Natural killer cell treated with Interleukin-12 subunit alpha and Interleukin-12 subunit beta and Interleukin-15 and Interleukin-18, amount 100 ng/mL, for 72 hours (primary cell): ENCODE measurements around the gene DUSP8. TPM values are rescaled to one million over a fixed set of nuclear protein-coding genes. Genes with fewer than 3 reads are reported as not detected.

ENCODE experiments used
- ATAC-seq, 2 donors: fragments of 150-1000 bp; cut with Tn5 transposase in 1 of 2; sonication (Bioruptor Pico), chemical (Tn5 transposase) in 1 of 2; 2 replicates each; pipeline ENCODE4 v1.10.0; 2021
- DNase-seq: peaks from one replicate; pipeline ENCODE4 v3.0.0; 2022; ENCODE audit warnings: low spot score
- H3K27ac Mint-ChIP-seq, 2 donors: 1 replicate in 1 of 2; 2 replicates in 1 of 2; pipeline ENCODE4 v1.8.0; 2022; ENCODE audit warnings: mixed read lengths in 2 of 2, mild to moderate bottlenecking in 1 of 2, moderate library complexity in 1 of 2
- H3K27me3 Mint-ChIP-seq, 2 donors: 1 replicate in 1 of 2; 2 replicates in 1 of 2; pipeline ENCODE4 v1.8.0; 2022; ENCODE audit warnings: mixed read lengths in 2 of 2
- H3K36me3 Mint-ChIP-seq: one replicate; pipeline ENCODE4 v1.8.0; 2022; ENCODE audit warnings: mixed read lengths
- H3K4me1 Mint-ChIP-seq, 2 donors: 1 replicate in 1 of 2; 2 replicates in 1 of 2; pipeline ENCODE4 v1.8.0; 2022; ENCODE audit warnings: low read depth in 2 of 2, mixed read lengths in 2 of 2, mild to moderate bottlenecking in 1 of 2
- H3K4me3 Mint-ChIP-seq: one replicate; pipeline ENCODE4 v1.8.0; 2022; ENCODE audit warnings: mixed read lengths
- H3K9me3 Mint-ChIP-seq: 2 replicates; pipeline ENCODE4 v1.8.0; 2022; ENCODE audit warnings: mixed read lengths
- total RNA-seq, 2 donors: library from RNA; stranded (reverse); gene quantifications; one replicate each; pipeline ENCODE4 v1.2.3, GENCODE V29; 2022

Gene DUSP8
- total RNA-seq, 2 donors from 2014 or later: 4.2 to 5.4 TPM

DNA sequence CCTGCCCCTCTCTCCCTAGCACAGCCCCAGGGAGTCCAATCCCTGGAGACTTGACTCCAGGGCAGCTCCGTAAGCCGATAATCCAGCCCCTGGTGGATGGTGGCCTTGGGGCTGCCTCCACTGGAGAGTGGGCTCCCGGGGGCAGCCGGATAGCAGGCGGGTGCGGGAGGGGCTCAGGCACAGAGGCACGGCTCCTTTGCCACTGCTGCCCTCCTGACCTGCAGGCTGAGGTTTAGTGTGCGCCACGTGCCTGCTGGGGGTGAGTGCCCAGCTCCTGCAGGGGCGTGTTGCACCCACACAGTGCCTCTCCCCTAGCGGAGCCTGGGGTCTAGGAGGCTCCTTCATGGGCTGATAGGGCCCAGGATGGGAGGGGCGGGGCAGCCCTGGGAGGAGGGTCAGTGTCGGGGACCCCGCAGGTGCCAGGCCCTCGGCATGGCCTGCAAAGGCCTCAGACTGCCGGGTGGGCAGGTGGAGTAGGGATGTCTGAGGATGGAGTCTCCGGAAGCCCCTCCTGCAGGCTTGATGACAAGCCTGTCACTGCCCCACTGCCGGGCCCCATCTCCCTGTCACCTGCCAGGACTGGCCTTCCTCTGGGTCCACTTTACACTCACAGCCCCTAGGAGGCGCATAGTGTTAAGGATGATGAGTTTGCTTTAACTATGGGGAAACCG, 5.6 kb downstream of the DUSP8 start:
- peaks cover 4 to 14% of the 10 kb centered on the region in 2 donors for H3K4me1 Mint-ChIP-seq
- no peak overlapping the region for H3K4me3 Mint-ChIP-seq
- H3K27ac Mint-ChIP-seq: no peak overlapping the region
- ATAC-seq (no peak), DNase-seq (peak; percentile 56)
- no peaks in the 10 kb centered on the region for H3K36me3 Mint-ChIP-seq
- no peaks in the 10 kb centered on the region for H3K27me3 Mint-ChIP-seq
- no peaks in the 10 kb centered on the region for H3K9me3 Mint-ChIP-seq

- Mint-ChIP-seq H3K4me1 (peaks cover 4 to 14% of the 10 kb centered on the region in 2 donors), H3K9me3 (no peaks in the 10 kb centered on the region), H3K27ac (no peak overlapping the region), H3K4me3 (no peak overlapping the region), H3K27me3 (no peaks in the 10 kb centered on the region), H3K36me3 (no peaks in the 10 kb centered on the region)
- peak; percentile 40 for DNase-seq
- no peak for ATAC-seq
Observed at GRCh38 chr11:1565904-1566247, 6.2 kb downstream of the DUSP8 start.

- Mint-ChIP-seq H3K4me3 (no peak overlapping the region), H3K27ac (no peak overlapping the region), H3K36me3 (no peaks in the 10 kb centered on the region), H3K4me1 (peaks cover 4 to 14% of the 10 kb centered on the region in 2 donors), H3K9me3 (no peaks in the 10 kb centered on the region), H3K27me3 (no peaks in the 10 kb centered on the region)
- ATAC-seq (no peak), DNase-seq (peak; percentile 54)
Observed at GRCh38 chr11:1565173-1565903, 6.7 kb downstream of the DUSP8 start.

- Mint-ChIP-seq H3K27me3 (no peaks in the 10 kb centered on the region), H3K4me3 (no peak overlapping the region), H3K4me1 (peaks cover 4 to 14% of the 10 kb centered on the region in 2 donors), H3K9me3 (no peaks in the 10 kb centered on the region), H3K36me3 (no peaks in the 10 kb centered on the region), H3K27ac (no peak overlapping the region)
- no peak for DNase-seq
- ATAC-seq: no peak
Observed at GRCh38 chr11:1564535-1565172, 7.4 kb downstream of the DUSP8 start.

DNA sequence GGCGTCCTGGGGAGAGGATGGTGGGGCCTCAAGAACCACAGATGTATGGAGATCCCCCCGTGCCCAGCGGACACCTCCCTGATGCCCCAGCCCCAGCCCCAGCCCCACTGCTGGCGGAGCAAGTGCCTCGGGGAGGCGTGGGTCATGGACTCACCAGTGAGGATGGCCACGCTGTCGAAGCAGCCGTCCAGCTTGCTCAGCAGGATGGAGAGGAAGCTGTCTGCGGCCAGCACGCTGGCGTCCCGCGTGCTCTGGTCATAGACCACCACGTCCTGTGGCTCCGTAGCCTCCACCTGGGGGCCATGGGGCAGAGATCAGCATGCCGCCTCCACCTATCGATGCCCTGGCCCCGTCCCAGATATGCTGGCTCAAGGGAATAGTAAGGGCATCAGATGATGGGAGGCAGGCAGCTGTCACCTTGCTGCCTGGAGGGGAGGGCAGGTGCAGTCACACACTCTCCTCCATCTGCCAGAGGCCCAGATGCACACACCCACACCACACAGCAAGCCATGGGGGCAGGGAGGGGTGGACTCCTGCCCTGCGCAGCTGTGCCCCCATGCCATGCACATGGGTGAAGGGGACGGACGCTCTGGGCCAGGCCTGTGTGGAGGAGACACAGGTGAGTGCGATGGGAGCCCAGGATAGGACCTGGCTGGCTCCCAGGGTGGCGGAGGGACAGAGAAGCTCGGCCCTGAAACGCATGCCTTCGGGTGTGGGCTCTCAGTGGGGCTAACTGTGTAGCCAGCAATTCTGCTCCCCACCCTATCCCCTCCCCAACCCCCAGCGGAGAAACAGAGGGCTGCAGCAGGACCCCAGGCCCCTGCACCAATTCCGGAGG, 8.2 kb downstream of the DUSP8 start:
- no peaks in the 10 kb centered on the region for H3K36me3 Mint-ChIP-seq
- H3K9me3 Mint-ChIP-seq: no peaks in the 10 kb centered on the region
- DNase-seq (no peak), ATAC-seq (no peak)
- H3K27me3 Mint-ChIP-seq: no peaks in the 10 kb centered on the region
- no peak overlapping the region for H3K4me3 Mint-ChIP-seq
- no peak overlapping the region for H3K27ac Mint-ChIP-seq
- peaks cover 4 to 9% of the 10 kb centered on the region in 2 donors for H3K4me1 Mint-ChIP-seq

DNA sequence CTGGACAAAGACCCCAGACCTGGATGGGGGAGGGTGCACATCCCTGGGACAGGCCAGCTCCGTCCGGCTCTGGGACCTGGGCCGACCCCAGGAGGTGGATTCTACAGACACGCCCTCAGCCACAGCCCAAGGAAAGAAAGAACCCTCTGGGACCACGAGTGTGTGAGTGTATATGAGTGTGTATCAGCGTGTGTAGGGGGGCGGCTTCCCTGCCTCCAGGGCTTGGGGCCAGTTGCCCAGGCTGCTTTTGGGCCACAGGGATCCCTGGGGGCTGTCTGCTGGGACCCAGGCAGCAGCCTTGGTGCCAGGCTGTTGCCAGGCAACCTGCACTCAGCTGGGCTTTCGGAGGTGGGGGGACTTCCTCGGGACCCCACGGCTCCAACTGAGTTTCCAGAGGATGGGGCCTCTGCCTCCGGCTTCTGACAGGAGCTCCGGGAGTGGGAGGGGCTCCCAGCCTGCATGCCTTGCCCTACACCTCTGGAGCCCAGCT, 8.9 kb downstream of the DUSP8 start:
- Mint-ChIP-seq H3K9me3 (no peaks in the 10 kb centered on the region), H3K27me3 (no peaks in the 10 kb centered on the region), H3K27ac (no peak overlapping the region), H3K4me1 (peaks cover 0 to 3% of the 10 kb centered on the region in 2 donors), H3K4me3 (no peak overlapping the region), H3K36me3 (no peaks in the 10 kb centered on the region)
- DNase-seq (no peak), ATAC-seq (no peak)

- no peak for DNase-seq
- Mint-ChIP-seq H3K9me3 (no peaks in the 10 kb centered on the region), H3K4me1 (peaks cover 0 to 3% of the 10 kb centered on the region in 2 donors), H3K27ac (no peak overlapping the region), H3K36me3 (no peaks in the 10 kb centered on the region), H3K27me3 (peaks cover 0 to under 1% of the 10 kb centered on the region in 2 donors), H3K4me3 (no peak overlapping the region)
- ATAC-seq: no peak
Observed at GRCh38 chr11:1562469-1563148, 9.5 kb downstream of the DUSP8 start.

GRCh38 chr11:1561955-1562354, 10.1 kb downstream of the DUSP8 start:
- Mint-ChIP-seq H3K36me3 (no peaks in the 10 kb centered on the region), H3K4me3 (no peak overlapping the region), H3K4me1 (no peaks in the 10 kb centered on the region), H3K9me3 (no peaks in the 10 kb centered on the region), H3K27ac (no peak overlapping the region), H3K27me3 (peaks cover 0 to 2% of the 10 kb centered on the region in 2 donors)
- DNase-seq (no peak), ATAC-seq (no peak)

DNA sequence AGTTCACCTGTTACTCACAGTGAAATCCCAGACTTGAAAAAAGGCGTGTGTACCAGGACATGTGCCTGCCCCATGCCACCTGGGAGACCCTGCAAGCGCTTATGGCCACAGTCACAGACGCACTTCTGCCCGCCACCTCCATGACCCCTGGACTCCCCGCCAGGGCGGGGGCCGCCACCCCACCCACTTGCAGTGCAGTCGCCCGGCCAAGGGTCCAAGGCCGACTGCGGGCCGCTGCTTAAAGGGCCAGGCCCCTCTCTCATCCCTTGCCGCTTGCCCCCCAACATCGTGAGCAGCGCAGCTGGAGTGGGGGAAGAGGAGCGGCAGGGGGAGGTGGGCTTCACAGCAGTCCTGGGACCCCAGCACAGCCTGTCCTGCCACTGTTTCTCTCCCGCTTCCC, 10.8 kb downstream of the DUSP8 start:
- H3K27ac Mint-ChIP-seq: no peak overlapping the region
- H3K4me1 Mint-ChIP-seq: no peaks in the 10 kb centered on the region
- H3K36me3 Mint-ChIP-seq: no peaks in the 10 kb centered on the region
- no peaks in the 10 kb centered on the region for H3K9me3 Mint-ChIP-seq
- no peak for ATAC-seq
- H3K27me3 Mint-ChIP-seq: peaks cover 0 to 2% of the 10 kb centered on the region in 2 donors
- H3K4me3 Mint-ChIP-seq: no peak overlapping the region
- no peak for DNase-seq

DNA sequence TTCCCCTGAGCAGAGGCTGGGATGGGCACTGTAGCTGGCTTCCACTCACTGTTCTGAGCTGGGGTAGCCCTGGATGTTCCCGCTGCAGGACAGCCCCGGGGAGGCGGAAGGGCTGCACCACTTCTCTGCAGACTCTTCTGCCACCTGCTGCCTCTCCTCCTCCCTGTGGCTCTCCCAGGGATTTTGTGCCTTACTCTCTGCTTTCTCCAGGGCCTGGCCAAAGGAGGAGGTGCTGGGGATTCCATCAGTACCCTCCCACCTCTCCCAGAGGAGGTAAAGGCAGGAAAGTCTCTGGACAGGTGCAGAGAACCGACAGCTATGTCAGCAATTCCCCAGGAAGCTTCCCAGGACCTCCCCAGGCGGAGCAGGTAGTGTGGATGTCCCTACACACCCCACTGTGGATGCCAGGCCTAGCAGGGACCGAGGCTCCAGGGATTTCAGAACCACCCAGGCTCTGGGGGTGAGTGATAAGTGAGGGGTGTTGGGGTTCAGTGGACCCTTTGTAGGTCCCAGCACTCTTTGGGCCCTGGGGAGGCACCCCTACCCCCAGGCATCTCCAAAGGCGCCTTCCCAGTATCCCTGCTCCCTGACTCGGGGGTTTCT, 11.3 kb downstream of the DUSP8 start:
- H3K4me1 Mint-ChIP-seq: no peaks in the 10 kb centered on the region
- no peak overlapping the region for H3K27ac Mint-ChIP-seq

GRCh38 chr11:1560002-1560648, 11.9 kb downstream of the DUSP8 start:
- H3K4me1 Mint-ChIP-seq: no peaks in the 10 kb centered on the region
- no peak overlapping the region for H3K4me3 Mint-ChIP-seq
- peaks cover 0 to 2% of the 10 kb centered on the region in 2 donors for H3K27me3 Mint-ChIP-seq
- no peak overlapping the region for H3K27ac Mint-ChIP-seq
- DNase-seq (no peak), ATAC-seq (no peak)
- H3K9me3 Mint-ChIP-seq: no peaks in the 10 kb centered on the region
- no peaks in the 10 kb centered on the region for H3K36me3 Mint-ChIP-seq

More for the DNA sequence above, 11.3 kb downstream of the DUSP8 start:
- Mint-ChIP-seq H3K4me3 (no peak overlapping the region), H3K36me3 (no peaks in the 10 kb centered on the region), H3K9me3 (no peaks in the 10 kb centered on the region), H3K27me3 (peaks cover 0 to 2% of the 10 kb centered on the region in 2 donors)
- no peak for ATAC-seq
- DNase-seq: no peak

DNA sequence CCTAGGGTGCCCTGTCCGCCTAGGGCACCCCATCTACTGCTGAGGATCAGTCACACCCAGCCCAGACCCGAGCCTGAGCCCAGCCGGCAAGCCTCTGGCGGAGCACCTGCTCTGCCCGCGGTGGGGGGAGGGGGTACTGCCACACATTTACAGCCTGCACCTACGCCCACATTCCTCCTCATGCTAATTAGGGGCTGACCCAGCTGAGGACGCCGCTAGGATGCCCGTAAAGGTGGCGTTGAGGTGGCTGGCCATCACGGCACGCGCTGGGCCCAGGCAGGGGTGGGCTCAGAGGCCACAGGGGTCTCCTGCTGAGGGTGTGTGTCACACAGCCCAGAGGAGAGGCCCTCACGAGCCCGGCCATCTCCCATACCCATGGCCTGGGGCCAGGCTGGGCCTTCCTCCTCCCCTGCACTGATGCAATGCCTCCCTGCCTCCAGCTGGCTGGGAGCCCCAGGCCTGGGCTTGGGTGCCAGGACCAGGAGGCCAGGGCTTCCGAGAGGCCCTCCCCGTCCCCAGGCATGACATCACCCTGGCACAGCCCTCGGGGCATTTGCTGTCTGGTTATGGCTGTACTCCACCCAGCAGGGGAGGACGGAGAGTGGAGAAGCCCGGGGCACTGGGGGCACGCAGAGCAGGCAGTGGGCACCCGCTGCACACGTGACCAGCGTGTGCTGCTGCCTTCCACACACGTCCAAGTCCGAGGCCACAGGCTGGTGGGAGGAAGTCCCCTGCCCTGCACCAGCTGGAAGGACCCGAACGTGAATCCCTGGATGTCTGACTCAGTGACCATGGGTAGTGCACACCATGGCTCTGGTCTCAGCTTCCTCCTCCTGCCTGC, 12.7 kb downstream of the DUSP8 start:
- Mint-ChIP-seq H3K27ac (no peak overlapping the region), H3K9me3 (no peaks in the 10 kb centered on the region), H3K27me3 (peaks cover 0 to 5% of the 10 kb centered on the region in 2 donors), H3K36me3 (no peaks in the 10 kb centered on the region), H3K4me3 (no peak overlapping the region), H3K4me1 (no peaks in the 10 kb centered on the region)
- DNase-seq (peak; percentile 42), ATAC-seq (no peak)
